Measurements from ENCODE around the gene UGT1A6.
A peak's percentile ranks its signal among the peaks of the same experiment; 100 is the strongest.

The UGT1A6 gene

DNA sequence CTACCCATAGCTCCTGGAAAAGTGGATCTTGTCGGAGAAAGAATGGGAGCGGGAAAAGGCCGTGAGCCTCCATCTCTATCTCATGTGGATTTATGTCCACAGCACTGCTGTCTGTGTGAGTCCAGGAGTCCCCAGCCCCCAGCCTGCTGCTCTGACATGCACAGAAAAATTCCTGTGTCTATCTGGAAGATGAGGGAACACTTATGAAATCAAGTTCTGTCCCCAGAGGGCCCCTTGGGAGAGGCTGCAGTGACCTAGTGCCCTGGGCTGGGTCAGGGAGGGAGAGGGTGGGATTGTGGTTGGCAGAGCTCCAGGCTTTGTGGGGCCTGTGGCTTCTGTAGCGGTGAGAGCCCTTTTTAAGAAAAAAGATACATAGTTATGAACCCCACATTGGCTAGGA, 124.1 kb downstream of the UGT1A6 start:
- peak overlapping the region; percentile 72 for H3K4me2 ChIP-seq

DNA sequence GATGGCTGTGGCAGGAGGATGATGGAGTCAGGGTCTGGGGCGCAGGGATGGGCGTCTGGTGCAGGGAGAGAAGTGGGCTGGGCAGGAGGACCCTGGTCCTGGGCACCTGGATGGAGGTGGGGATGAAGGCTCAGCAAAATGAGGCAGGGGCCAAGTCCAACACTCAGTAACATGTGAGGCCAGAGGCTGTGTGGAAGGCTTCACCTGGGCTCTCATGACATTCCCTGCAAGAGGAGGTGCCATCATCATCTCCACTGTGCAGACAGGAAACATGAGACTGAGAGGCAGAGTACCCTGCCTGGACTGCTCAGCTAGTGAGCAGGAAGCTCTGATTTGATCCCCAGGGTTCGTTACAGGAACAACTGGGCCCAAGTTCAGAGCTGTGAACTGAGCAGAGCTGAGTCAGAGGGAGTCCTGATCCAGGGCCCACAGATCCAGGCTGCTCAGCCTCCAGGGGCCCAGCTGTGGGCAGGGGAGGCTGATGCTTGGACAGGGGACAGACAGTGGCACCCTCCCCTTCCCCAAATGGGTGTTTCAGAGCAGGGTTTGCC, 124.7 kb downstream of the UGT1A6 start:
- peaks cover 22% of the 10 kb centered on the region for H3K4me1 ChIP-seq

More for the DNA sequence above, 124.1 kb downstream of the UGT1A6 start:
- no peaks in the 10 kb centered on the region for H3K9me3 ChIP-seq
- no peak for TF ChIP-seq Cebpa-rat (IDR thresholded peaks at IDR 0.05)
- H3K36me3 ChIP-seq = no peaks in the 10 kb centered on the region
- H3K27me3 ChIP-seq = no peaks in the 10 kb centered on the region
- no peaks in the 10 kb centered on the region for H4K20me1 ChIP-seq
- no peak overlapping the region for H3K27ac ChIP-seq
- peaks cover 20% of the 10 kb centered on the region for H3K4me1 ChIP-seq
- 0 out of 2 replicates have a peak overlapping the region, but pooled peaks have one; percentile 57 for H3K9ac ChIP-seq
- H3K4me3 ChIP-seq = no peak overlapping the region

DNA sequence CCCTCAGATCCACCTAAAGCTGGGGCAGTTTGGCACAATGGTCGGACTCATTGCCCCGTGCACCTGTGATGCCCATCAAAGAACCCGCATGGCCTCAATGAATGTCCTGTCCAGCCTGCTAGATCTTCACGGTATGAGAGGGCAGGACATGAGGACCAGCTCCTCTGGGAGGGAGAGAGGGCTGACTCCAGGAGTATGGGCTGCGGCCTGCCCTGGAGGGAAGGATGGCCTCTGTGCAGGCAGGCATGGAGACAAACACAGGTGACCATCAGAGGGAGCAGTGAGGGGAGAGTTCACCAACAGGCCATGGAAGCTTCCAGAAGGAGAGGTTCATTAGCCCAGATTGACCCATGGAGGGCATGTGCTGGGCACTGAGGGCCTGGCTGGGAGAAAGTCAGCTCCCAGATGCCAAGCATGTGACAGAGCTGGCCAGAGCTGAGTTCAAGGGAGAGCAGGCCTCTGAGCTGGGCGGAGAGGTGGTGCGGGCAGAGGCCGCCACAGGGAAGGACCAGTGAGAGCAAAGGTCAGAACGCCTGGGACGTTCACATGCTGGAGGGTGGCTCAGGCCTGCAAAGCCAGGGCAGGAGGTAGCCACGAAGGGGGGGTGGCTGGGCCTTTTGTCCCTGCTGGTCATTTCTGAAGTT, 125.4 kb downstream of the UGT1A6 start:
- no peaks in the 10 kb centered on the region for H3K36me3 ChIP-seq
- H3K4me3 ChIP-seq = no peak overlapping the region
- peak overlapping the region; percentile 40; the same call in 1 of the 2 replicates for H3K27ac ChIP-seq
- TF ChIP-seq Cebpa-rat (IDR thresholded peaks at IDR 0.05) = no peak
- H4K20me1 ChIP-seq = no peaks in the 10 kb centered on the region
- H3K9me3 ChIP-seq = no peaks in the 10 kb centered on the region
- H3K4me1 ChIP-seq = peaks cover 28% of the 10 kb centered on the region
- peak overlapping the region; percentile 72 for H3K4me2 ChIP-seq
- no peaks in the 10 kb centered on the region for H3K27me3 ChIP-seq
- peak overlapping the region; percentile 57; the same call in 1 of the 2 replicates for H3K9ac ChIP-seq

More for the DNA sequence above, 124.7 kb downstream of the UGT1A6 start:
- no peaks in the 10 kb centered on the region for H4K20me1 ChIP-seq
- no peaks in the 10 kb centered on the region for H3K36me3 ChIP-seq
- H3K9ac ChIP-seq = peak overlapping the region; percentile 57; the same call in 1 of the 2 replicates
- peak overlapping the region; percentile 40; the same call in 1 of the 2 replicates for H3K27ac ChIP-seq
- no peak for TF ChIP-seq Cebpa-rat (IDR thresholded peaks at IDR 0.05)
- no peaks in the 10 kb centered on the region for H3K27me3 ChIP-seq
- H3K9me3 ChIP-seq = no peaks in the 10 kb centered on the region
- peak overlapping the region; percentile 72 for H3K4me2 ChIP-seq
- H3K4me3 ChIP-seq = no peak overlapping the region

DNA sequence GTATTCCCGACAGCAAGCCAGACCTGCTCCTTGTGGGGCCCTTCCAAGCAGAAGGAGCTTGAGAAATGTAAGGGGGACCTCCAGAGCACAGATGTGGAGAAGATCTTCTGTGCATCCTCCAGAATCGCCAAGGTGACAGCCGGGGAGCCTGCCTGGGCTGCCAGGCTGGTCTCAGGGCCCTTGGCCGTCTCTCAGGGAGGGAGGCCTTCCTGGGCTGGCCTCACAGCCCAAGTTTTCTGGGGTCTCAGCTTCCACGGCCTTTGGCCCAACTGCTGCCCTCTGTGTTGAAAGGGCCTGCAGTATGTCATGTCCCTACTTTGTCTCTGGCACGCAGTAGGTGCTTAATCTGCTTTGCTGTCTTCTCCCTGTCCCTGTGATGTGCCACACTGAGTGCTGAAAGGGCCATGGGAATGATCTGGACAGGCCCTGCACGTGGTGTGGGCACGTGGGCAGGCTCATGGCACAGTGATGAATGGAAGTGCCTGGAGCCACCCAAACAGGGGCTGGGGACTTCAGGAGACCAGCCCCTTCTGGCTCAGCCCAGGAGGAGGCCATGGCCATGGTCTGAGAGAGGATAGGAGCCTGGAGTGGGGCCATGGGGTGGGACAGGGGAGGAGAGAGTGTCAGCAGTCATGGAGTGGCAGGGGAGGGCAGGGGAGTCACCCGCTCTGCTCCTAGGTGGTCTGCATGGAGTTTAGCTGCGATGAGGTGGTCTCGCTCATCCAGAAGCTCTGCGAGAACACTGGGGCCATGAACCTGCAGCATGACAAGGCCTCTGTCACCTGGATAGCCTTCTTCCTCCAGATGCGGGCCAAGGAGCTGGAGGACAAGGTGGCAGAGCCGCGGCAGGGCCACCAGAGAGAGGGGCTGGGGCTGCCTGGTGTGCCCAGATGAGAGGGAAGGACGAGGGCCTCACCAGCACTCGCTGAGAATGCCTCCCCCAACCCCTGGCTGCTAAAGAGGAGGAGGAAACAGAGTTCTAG, 126.2 kb downstream of the UGT1A6 start:
- Histone ChIP-seq H3K4me1 (peaks cover 37% of the 10 kb centered on the region), H3K27ac (no peak overlapping the region), H4K20me1 (no peaks in the 10 kb centered on the region), H3K4me3 (no peak overlapping the region), H3K36me3 (no peaks in the 10 kb centered on the region), H3K4me2 (no peak overlapping the region), H3K27me3 (no peaks in the 10 kb centered on the region), H3K9ac (no peak overlapping the region), H3K9me3 (no peaks in the 10 kb centered on the region)
- TF ChIP-seq Cebpa-rat (IDR thresholded peaks at IDR 0.05) = no peak

DNA sequence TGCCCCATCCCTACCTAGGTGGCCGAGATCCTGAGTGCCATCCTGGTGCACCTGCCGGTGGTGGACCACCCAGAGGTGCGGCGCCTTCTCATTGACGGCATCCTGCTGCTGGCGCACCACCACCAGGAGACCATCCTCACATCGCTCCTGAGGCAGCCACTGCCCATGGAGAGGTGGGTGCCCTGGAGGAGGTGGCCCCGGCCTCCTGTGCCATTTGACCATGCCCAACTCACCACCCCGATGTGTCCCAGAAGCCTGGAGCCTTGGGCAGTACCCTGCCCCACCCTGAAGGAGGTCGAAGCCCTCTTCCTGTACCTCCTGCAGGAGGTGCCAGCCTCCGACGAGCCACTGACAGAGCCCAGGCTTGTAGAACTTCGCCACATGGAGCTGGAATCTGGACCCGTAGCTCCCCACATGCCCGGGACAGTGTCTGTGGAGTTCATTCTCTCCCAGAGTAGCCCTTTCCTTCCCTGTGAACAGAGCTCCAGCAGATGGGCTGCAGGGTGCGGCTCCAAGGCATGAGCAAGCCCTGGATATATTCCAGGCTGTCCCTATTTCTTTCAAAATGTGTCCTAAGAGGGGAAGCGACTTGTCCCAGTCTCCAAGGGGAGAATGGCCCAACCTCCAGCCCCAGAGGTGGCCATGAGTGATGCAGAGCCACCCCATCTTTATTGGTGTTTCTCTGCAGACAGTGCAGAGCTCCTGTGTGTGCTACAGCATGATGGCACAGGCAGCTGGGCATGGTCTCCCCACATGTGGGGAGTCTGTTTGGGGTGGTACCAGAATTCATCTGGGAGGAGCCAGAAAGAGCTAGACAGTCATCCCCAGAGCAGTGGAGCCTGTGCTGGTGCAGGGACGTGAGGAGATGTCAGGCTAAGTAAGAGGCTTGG, 127.4 kb downstream of the UGT1A6 start:
- H3K4me3 ChIP-seq = no peak overlapping the region
- H3K27ac ChIP-seq = no peak overlapping the region
- H3K4me1 ChIP-seq = peaks cover 44% of the 10 kb centered on the region
- no peaks in the 10 kb centered on the region for H3K9me3 ChIP-seq
- no peak for TF ChIP-seq Cebpa-rat (IDR thresholded peaks at IDR 0.05)
- H4K20me1 ChIP-seq = no peaks in the 10 kb centered on the region
- H3K27me3 ChIP-seq = no peaks in the 10 kb centered on the region
- no peak overlapping the region for H3K9ac ChIP-seq
- H3K36me3 ChIP-seq = no peaks in the 10 kb centered on the region
- no peak overlapping the region for H3K4me2 ChIP-seq

DNA sequence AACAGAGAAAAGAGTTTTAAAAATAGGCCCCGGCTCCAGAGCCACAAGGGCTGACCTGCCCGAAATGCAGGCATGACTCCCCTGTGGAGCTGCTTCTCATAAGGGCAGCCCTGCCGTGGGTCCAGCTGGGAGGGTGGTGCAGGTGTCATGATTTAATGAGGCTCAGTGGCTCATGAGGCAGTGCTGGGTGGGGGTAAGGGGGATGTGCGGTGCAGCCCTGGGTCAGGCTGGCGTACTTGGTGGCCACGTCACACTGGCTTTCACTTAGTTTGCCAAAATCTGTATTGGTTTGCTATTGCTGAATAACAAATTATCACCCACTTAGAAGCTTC, 128.1 kb downstream of the UGT1A6 start:
- Histone ChIP-seq H3K36me3 (no peaks in the 10 kb centered on the region), H3K27me3 (no peaks in the 10 kb centered on the region), H3K9ac (no peak overlapping the region), H3K4me1 (peaks cover 44% of the 10 kb centered on the region), H3K4me3 (no peak overlapping the region), H3K9me3 (no peaks in the 10 kb centered on the region), H4K20me1 (no peaks in the 10 kb centered on the region), H3K27ac (no peak overlapping the region), H3K4me2 (no peak overlapping the region)
- TF ChIP-seq Cebpa-rat (IDR thresholded peaks at IDR 0.05) = no peak

DNA sequence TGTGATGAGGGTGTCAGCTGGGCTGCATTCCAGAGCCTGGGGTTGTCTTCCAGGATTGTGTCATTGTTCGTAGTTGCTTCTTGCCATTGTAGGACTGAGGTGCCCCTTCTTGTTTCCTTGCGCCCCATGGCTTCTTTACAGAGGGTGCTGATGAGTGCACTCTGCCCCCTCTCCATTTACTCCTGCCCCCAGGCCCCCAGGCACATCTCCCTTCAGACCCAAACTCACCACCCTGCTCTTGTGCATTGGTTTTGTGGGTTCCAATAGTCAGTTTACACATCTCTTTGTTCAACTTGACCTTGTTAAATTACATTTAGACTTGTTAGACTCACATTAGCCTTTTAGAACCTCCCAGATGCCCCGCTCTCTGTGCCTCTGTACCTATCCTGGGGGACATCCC, 128.5 kb downstream of the UGT1A6 start:
- no peaks in the 10 kb centered on the region for H3K27me3 ChIP-seq
- H3K36me3 ChIP-seq = no peaks in the 10 kb centered on the region
- no peak overlapping the region for H3K27ac ChIP-seq
- peaks cover 44% of the 10 kb centered on the region for H3K4me1 ChIP-seq
- no peak overlapping the region for H3K4me3 ChIP-seq
- TF ChIP-seq Cebpa-rat (IDR thresholded peaks at IDR 0.05) = no peak
- H3K4me2 ChIP-seq = no peak overlapping the region
- no peaks in the 10 kb centered on the region for H3K9me3 ChIP-seq
- H4K20me1 ChIP-seq = no peaks in the 10 kb centered on the region
- no peak overlapping the region for H3K9ac ChIP-seq

DNA sequence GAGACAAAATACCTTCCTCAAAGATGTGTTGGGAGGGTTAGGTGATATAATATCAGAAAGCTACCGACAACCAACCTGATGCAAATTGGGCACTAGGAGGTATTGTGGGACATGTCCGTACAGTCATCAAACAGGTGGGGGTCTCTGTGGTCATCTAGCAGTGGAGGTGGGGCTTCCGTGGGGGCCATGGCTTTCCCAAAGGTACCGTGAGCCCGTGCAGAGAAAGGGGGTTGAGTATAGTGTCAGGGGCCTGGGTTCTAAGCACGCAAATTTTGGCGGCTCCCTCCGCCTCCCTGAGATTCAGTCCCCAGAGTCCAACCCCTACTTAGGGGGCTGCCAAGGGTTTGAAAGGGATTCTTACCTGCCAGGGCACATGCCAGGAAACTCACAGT, 129.0 kb downstream of the UGT1A6 start:
- Histone ChIP-seq H4K20me1 (no peaks in the 10 kb centered on the region), H3K27ac (no peak overlapping the region), H3K4me1 (peaks cover 39% of the 10 kb centered on the region), H3K36me3 (no peaks in the 10 kb centered on the region), H3K9me3 (no peaks in the 10 kb centered on the region), H3K4me2 (no peak overlapping the region), H3K4me3 (no peak overlapping the region), H3K9ac (no peak overlapping the region), H3K27me3 (no peaks in the 10 kb centered on the region)
- TF ChIP-seq Cebpa-rat (IDR thresholded peaks at IDR 0.05) = no peak

DNA sequence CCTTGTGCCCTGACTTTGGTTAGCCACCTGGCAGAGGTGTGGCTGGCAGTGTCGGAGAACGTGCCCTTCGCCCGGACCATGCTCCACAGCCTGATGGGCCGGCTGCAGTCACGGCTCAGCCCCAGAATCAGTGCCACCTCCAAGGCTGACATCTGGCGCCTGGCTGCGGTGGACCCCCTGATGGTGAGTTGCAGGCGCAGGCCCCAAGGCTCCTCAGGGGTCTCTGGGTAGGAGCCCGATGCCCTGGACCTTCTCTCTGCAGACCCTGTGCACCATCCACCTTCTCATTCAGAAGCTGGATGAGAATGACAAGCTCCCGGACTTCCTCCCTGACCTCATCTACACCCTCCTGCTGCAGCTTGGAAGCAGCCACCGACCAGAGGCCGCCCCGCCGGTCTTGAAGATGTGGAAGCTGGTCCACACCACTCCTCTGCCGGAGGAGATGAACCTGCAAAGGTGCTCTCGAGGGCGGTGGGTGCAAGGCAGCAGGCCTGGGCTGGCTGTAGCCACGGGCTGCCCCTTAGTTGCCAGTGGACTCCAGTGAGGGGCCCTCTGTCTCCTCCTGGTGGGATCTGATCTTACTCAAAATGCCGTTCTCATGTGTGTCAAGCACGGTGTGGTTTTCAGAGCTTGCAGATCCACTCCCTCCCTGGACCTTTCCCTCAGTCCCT, 129.5 kb downstream of the UGT1A6 start:
- Histone ChIP-seq H3K9me3 (no peaks in the 10 kb centered on the region), H4K20me1 (no peaks in the 10 kb centered on the region), H3K9ac (no peak overlapping the region), H3K4me1 (peaks cover 34% of the 10 kb centered on the region), H3K27ac (no peak overlapping the region), H3K4me2 (no peak overlapping the region), H3K27me3 (no peaks in the 10 kb centered on the region), H3K36me3 (no peaks in the 10 kb centered on the region), H3K4me3 (no peak overlapping the region)
- no peak for TF ChIP-seq Cebpa-rat (IDR thresholded peaks at IDR 0.05)
